Mucosa of descending colon (tissue), 3 donors: ENCODE results near the gene TFAP2B. TPM values are rescaled to one million over a fixed set of nuclear protein-coding genes. Genes with fewer than 3 reads are reported as not detected.

Experiments
- ATAC-seq: fragments of 200-7000 bp; cut with Tn5 transposase; one replicate; pipeline ENCODE4 v1.9.1; 2020; ENCODE audit warnings: mild to moderate bottlenecking, moderate library complexity
- DNase-seq, 3 donors: peaks; one replicate each; pipeline ENCODE4 v3.0.0-alpha.2; 2020
- H3K36me3 ChIP-seq: fragments of 200-600 bp; one replicate; pipeline ENCODE4 v1.8.0; 2021; ENCODE audit warnings: low read depth, mild to moderate bottlenecking
- H3K4me1 ChIP-seq: fragments of 200-600 bp; one replicate; pipeline ENCODE4 v1.8.0; 2021; ENCODE audit warnings: low read depth, mild to moderate bottlenecking
- H3K4me3 ChIP-seq: fragments of 200-600 bp; one replicate; pipeline ENCODE4 v1.8.0; 2021; ENCODE audit warnings: mild to moderate bottlenecking
- H3K9me3 ChIP-seq: fragments of 200-600 bp; one replicate; pipeline ENCODE4 v1.8.0; 2021; ENCODE audit warnings: mild to moderate bottlenecking
- intact Hi-C, 2 donors: fragments of 100-400 bp; cut with DNase I in 1 of 2; cut with micrococcal nuclease in 1 of 2; formaldehyde crosslinking; loops; one replicate each; pipeline versions ENCODE4 v1.11.0 to v1.11.1; 2022; cut with DNase I, micrococcal nuclease
- total RNA-seq, 3 donors: library from RNA; stranded (reverse); fragmentation: NEBNext Ultra II Directional in 2 of 3; extraction: Animal tissue kit (Norgen Biotek cat#: 25700) in 2 of 3; gene quantifications; one replicate each; pipeline versions ENCODE4 v1.2.1 to v1.2.4, GENCODE V29; 2021 to 2023
- TF ChIP-seq, protein P1 (sequence below): fragments of 200-600 bp; IDR thresholded peaks from one replicate; pipeline ENCODE4 v1.8.0; 2022; ENCODE audit warnings: antibody characterized with exemption, mild to moderate bottlenecking
- donor health status: DM: no; HTN: no; CAD: no; lungs with moderate emphysema.
- donor health status: DM: no; HTN: no; CAD: no.
- donor health status: DM: no; HTN: yes; CAD: no.

Gene TFAP2B
- total RNA-seq, 3 donors from 2014 or later, result 0.66 TPM; not detected in 2

DNA sequence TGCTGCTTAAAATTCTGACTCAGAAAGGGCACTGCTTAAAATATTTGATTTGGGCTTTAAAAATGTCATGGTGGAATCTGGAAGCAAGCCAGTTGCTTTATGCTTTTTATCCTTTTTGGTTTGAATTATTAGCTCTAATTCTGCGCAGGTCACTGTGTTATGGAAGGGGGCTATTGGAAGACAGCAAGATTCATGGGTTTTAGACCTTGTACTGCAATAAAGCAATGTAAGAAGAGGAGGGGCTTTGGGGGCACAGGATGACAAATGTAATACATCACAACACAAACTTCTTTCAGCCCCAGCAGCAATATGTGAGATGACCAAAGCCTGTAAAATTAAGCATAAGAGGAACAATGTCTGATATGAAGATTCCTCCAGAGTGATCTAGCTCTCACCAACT, 68.4 kb downstream of the TFAP2B start:
- H3K4me3 ChIP-seq, result no peak overlapping the region
- H3K4me1 ChIP-seq, result no peaks in the 10 kb centered on the region
- intact Hi-C loops, result no loop called here
- ATAC-seq (no peak), DNase-seq (no peak)
- TF ChIP-seq, protein P1, sequence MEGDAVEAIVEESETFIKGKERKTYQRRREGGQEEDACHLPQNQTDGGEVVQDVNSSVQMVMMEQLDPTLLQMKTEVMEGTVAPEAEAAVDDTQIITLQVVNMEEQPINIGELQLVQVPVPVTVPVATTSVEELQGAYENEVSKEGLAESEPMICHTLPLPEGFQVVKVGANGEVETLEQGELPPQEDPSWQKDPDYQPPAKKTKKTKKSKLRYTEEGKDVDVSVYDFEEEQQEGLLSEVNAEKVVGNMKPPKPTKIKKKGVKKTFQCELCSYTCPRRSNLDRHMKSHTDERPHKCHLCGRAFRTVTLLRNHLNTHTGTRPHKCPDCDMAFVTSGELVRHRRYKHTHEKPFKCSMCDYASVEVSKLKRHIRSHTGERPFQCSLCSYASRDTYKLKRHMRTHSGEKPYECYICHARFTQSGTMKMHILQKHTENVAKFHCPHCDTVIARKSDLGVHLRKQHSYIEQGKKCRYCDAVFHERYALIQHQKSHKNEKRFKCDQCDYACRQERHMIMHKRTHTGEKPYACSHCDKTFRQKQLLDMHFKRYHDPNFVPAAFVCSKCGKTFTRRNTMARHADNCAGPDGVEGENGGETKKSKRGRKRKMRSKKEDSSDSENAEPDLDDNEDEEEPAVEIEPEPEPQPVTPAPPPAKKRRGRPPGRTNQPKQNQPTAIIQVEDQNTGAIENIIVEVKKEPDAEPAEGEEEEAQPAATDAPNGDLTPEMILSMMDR, result no peak
- no peaks in the 10 kb centered on the region for H3K36me3 ChIP-seq
- no peaks in the 10 kb centered on the region for H3K9me3 ChIP-seq

DNA sequence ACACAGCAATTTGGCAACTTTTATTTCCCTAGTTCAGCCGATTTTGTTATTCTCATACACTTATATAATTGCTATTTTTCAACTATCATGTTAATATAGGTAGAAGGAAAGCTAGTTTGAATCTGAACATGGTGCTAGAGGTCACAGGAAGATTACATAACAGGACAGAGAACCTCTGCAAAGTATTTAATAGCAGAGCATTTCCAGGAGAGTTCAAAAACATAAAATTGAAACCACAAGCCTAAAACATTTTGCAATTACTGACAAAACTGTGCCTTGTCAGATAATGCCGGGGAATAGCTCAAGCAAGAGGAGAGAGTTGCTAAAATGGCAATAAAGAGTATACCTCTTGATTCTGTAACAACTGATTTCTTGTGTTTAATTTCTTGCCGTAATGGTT, 70.8 kb downstream of the TFAP2B start:
- ATAC-seq (no peak), DNase-seq (no peak)
- TF ChIP-seq, protein P1, result no peak
- intact Hi-C loops, result no loop called here
- H3K4me1 ChIP-seq, result no peaks in the 10 kb centered on the region
- no peaks in the 10 kb centered on the region for H3K36me3 ChIP-seq
- no peaks in the 10 kb centered on the region for H3K9me3 ChIP-seq
- no peak overlapping the region for H3K4me3 ChIP-seq

DNA sequence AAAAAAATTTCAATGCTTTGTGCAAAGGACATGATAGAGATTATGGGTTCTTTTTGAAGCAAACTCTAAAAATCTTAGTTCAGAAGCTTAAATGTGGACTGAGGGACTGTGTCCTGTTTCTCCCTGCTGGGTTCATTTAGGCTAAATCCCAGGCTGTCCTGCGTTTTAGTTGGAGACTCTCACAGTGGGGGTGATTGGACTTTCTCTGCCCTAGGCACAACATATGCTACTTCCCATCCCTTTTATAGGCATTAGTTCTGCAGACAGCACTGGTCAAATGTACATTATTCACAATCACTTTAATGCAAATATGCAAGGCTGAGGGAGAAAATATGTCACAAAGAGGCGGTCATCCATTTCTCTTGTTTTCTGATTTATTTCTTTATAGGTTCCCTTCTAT, 71.3 kb downstream of the TFAP2B start:
- DNase-seq (no peak), ATAC-seq (no peak)
- H3K9me3 ChIP-seq, result no peaks in the 10 kb centered on the region
- intact Hi-C loops, result no loop called here
- H3K4me3 ChIP-seq, result no peak overlapping the region
- TF ChIP-seq, protein P1, result no peak
- no peaks in the 10 kb centered on the region for H3K4me1 ChIP-seq
- no peaks in the 10 kb centered on the region for H3K36me3 ChIP-seq

DNA sequence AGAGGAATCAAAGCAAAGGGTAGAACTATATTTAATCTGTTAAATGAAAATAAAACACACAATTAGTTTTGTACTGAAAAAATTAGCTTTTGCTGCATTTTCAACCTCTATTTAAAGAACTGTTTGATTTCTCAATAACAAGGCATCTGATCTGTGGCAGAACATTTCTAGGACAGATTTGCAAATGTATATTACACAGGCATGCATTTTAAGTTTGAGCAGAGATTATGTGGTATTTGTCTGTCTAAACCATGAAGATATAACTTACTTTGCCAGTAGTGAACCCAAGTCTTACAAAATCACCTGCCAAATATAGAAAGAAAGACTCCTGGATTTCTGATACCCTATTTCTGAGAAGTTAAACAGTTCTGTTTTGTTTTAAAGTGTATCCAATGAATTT, 71.9 kb downstream of the TFAP2B start:
- Histone ChIP-seq H3K4me3 (no peak overlapping the region), H3K9me3 (no peaks in the 10 kb centered on the region), H3K36me3 (no peaks in the 10 kb centered on the region), H3K4me1 (no peaks in the 10 kb centered on the region)
- intact Hi-C loops, result no loop called here
- no peak for ATAC-seq
- TF ChIP-seq, protein P1, result no peak
- no peak for DNase-seq

DNA sequence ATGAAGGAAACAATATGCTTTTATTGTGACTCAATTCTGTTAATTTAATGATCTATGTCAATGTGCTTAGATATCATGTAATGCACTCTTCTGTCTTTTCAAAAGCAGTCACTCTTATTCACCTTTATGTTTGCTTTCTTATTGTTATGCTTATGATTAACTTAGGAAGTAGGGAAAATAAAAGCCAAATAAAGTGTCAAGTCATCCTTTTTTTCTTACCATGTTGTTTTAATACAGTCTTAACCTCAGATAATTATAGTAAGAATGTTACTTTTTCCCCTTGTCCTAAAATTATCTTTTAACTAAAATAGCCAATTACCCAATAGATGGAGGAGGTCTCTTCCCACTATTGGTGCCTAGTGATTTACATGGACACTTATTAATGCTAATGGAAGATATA, 72.6 kb downstream of the TFAP2B start:
- TF ChIP-seq, protein P1, result no peak
- intact Hi-C loops, result no loop called here
- Histone ChIP-seq H3K4me3 (no peak overlapping the region), H3K9me3 (no peaks in the 10 kb centered on the region), H3K36me3 (no peaks in the 10 kb centered on the region), H3K4me1 (no peaks in the 10 kb centered on the region)
- ATAC-seq (no peak), DNase-seq (no peak)

Other genes starting within 250 kb of the TFAP2B start
- gene TFAP2D, start 105.3 kb upstream of the TFAP2B start, total RNA-seq, result not detected